AG08395 (cell line): ENCODE results near the gene ACTN1.

Experiments used
- DNase-seq: peaks from one replicate; pipeline ENCODE4 v3.0.0; 2012; ENCODE audit warnings: mixed read lengths, low spot score

The ACTN1 gene

GRCh38 chr14:68888883-68889282 lies 90.2 kb downstream of the ACTN1 start:
- DNase-seq: no peak

GRCh38 chr14:68888025-68888850 lies 90.9 kb downstream of the ACTN1 start:
- DNase-seq: no peak

- no peak for DNase-seq
Observed at GRCh38 chr14:68886109-68886434, 93.0 kb downstream of the ACTN1 start.

- no peak for DNase-seq
Observed at GRCh38 chr14:68885226-68886108, 93.6 kb downstream of the ACTN1 start.

GRCh38 chr14:68884031-68885030 lies 94.8 kb downstream of the ACTN1 start:
- peak; percentile 86 for DNase-seq

- no peak for DNase-seq
Observed at GRCh38 chr14:68882235-68882634, 96.9 kb downstream of the ACTN1 start.

- no peak for DNase-seq
Observed at GRCh38 chr14:68881396-68881795, 97.7 kb downstream of the ACTN1 start.

GRCh38 chr14:68880581-68881105 lies 98.5 kb downstream of the ACTN1 start:
- DNase-seq: no peak

GRCh38 chr14:68879841-68880575 lies 99.1 kb downstream of the ACTN1 start:
- no peak for DNase-seq

GRCh38 chr14:68879321-68879781 lies 99.8 kb downstream of the ACTN1 start:
- no peak for DNase-seq

GRCh38 chr14:68878908-68879307 lies 100.2 kb downstream of the ACTN1 start:
- DNase-seq: no peak

- no peak for DNase-seq
Observed at GRCh38 chr14:68877993-68878575, 101.0 kb downstream of the ACTN1 start.

- no peak for DNase-seq
Observed at GRCh38 chr14:68876976-68877375, 102.1 kb downstream of the ACTN1 start.

- no peak for DNase-seq
Observed at GRCh38 chr14:68874746-68875155, 104.4 kb downstream of the ACTN1 start.

GRCh38 chr14:68873376-68873775 lies 105.7 kb downstream of the ACTN1 start:
- no peak for DNase-seq

GRCh38 chr14:68871392-68871791 lies 107.7 kb downstream of the ACTN1 start:
- DNase-seq: no peak

- no peak for DNase-seq
Observed at GRCh38 chr14:68866991-68867533, 112.0 kb downstream of the ACTN1 start.

GRCh38 chr14:68865542-68865941 lies 113.6 kb downstream of the ACTN1 start:
- DNase-seq: no peak

GRCh38 chr14:68864361-68864750 lies 114.7 kb downstream of the ACTN1 start:
- no peak for DNase-seq
